H1 (cell line): ENCODE data around the gene MIDN. TPM values are rescaled to one million over a fixed set of nuclear protein-coding genes. Genes with fewer than 3 reads are reported as not detected.

Experiments
- CBX8 ChIP-seq: fragments of 300-800, 300-1000 bp; sonication (generic); IDR thresholded peaks from 2 replicates; pipeline ENCODE4 v1.7.1; 2016; ENCODE audit warnings: low read depth, low read length, borderline replicate concordance
- HDAC2 ChIP-seq, 2 experiments: fragments of 300-600 bp in 1 of 2; sonication (generic) in 1 of 2; IDR thresholded peaks; 2 replicates each; pipeline ENCODE4 v1.6.1; 2011 to 2012; ENCODE audit warnings: low read depth in 2 of 2, low read length in 2 of 2, mild to moderate bottlenecking in 2 of 2, moderate library complexity in 2 of 2, borderline replicate concordance in 1 of 2, inconsistent platforms in 1 of 2
- HDAC6 ChIP-seq: IDR thresholded peaks from one replicate; pipeline ENCODE4 v1.7.1; 2012; ENCODE audit warnings: low read depth, mild to moderate bottlenecking, inconsistent platforms, low read length, moderate library complexity
- SIN3A ChIP-seq, 2 experiments: IDR thresholded peaks in 1 of 2; conservative IDR thresholded peaks in 1 of 2; 2 replicates each; pipeline ENCODE4 v1.6.1; 2011 to 2012; ENCODE audit warnings: low read length in 2 of 2, improper control_type of control experiment in 1 of 2, low read depth in 1 of 2, mild to moderate bottlenecking in 1 of 2
- polyA plus RNA-seq, 7 experiments: library from polyadenylated mRNA; depleted of rRNA in 3 of 7; stranded (reverse) in 5 of 7; unstranded in 2 of 7; fragments of >200 nt in 5 of 7; fragments of 200-250 nt in 2 of 7; gene quantifications; 1 replicate in 5 of 7; 2 replicates in 1 of 7; 4 replicates in 1 of 7; pipeline versions ENCODE4 v1.2.1 to v1.2.3, GENCODE V29; 2011 to 2013; ENCODE audit warnings: missing spikeins in 2 of 7, mixed read lengths in 2 of 7
- total RNA-seq: library from RNA; stranded (reverse); fragmentation: NEBNext Ultra II Directional; extraction: Animal tissue kit (Norgen Biotek cat#: 25700); gene quantifications from 2 replicates; pipeline ENCODE4 v1.2.1, GENCODE V29; 2021
- TF ChIP-seq, protein P1 (sequence below): IDR thresholded peaks from 2 replicates; pipeline ENCODE4 v1.6.1; 2011; ENCODE audit warnings: low read length, improper control_type of control experiment

The MIDN gene
- total and polyA plus RNA-seq, 2 of the 8 experiments (the other 6 are each of a cell fraction or from before 2014, with no cell fraction given) = 39.8 to 159 TPM

DNA sequence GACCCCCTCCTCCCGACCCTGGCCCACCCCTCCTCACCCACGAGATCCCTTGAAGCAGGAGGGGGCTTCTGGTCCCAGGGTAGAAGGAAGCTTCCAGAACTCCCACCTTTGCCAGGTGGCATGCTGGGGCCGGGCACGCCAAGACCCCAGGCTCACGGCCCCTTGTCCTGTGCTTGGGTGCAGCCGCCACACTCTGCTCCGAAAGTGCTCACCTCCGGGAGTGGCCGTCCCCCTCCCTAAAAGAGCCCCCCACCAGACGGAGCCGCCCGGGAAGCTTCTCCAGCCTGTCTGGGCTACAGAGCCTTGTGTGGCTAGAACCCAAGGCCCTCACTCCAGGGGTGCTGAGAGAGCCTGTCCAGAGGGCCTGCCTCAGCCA, 35.5 kb downstream of the MIDN start (continued):
- TF ChIP-seq CBX8 (no peak), HDAC2 (IDR thresholded peaks at IDR 0.05; ENCODE audit: borderline replicate concordance in 1 of 2, low read depth in 2 of 2, low read length in 2 of 2) (no peak), SIN3A (conservative IDR thresholded peaks at IDR 0.05 in 1 of 2, IDR thresholded peaks at IDR 0.05 in 1 of 2; ENCODE audit: low read depth in 1 of 2, low read length in 2 of 2) (no peak), HDAC6 (no peak)
- TF ChIP-seq, protein P1, sequence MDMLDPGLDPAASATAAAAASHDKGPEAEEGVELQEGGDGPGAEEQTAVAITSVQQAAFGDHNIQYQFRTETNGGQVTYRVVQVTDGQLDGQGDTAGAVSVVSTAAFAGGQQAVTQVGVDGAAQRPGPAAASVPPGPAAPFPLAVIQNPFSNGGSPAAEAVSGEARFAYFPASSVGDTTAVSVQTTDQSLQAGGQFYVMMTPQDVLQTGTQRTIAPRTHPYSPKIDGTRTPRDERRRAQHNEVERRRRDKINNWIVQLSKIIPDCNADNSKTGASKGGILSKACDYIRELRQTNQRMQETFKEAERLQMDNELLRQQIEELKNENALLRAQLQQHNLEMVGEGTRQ = no peak
